HCT116 (cell line): Measurements from ENCODE around the gene RBM44.

Experiments used
- CTCF ChIP-seq, 3 experiments: fragments of 200-600 bp in 1 of 3; sonication (generic) in 1 of 3; IDR thresholded peaks in 2 of 3; conservative IDR thresholded peaks in 1 of 3; 2 replicates each; pipeline ENCODE4 v1.5.1; 2012 to 2017; ENCODE audit warnings: low read depth in 2 of 3, low read length in 2 of 3, antibody characterized with exemption in 1 of 3, borderline replicate concordance in 1 of 3, control low read depth in 1 of 3, mild to moderate bottlenecking in 1 of 3, mixed read lengths in 1 of 3, mixed run types in 1 of 3, moderate library complexity in 1 of 3; ENCODE audit not compliant: insufficient read depth in 1 of 3
- EZH2 ChIP-seq: fragments of 200-600 bp; sonication (generic); IDR thresholded peaks from 2 replicates; pipeline ENCODE4 v1.6.1; 2017; ENCODE audit warnings: antibody characterized with exemption, mixed run types
- FOSL1 ChIP-seq: IDR thresholded peaks from 2 replicates; pipeline ENCODE4 v1.6.1; 2012; ENCODE audit warnings: low read depth
- POLR2A ChIP-seq: IDR thresholded peaks from 2 replicates; pipeline ENCODE4 v1.7.0; 2011; ENCODE audit warnings: borderline replicate concordance; ENCODE audit not compliant: insufficient read depth, insufficient read length; ENCODE audit errors: extremely low read depth
- POLR2AphosphoS5 ChIP-seq: IDR thresholded peaks from 2 replicates; pipeline ENCODE4 v1.6.1; 2011; ENCODE audit warnings: mild to moderate bottlenecking, low read depth, low read length, moderate library complexity
- RAD21 ChIP-seq: IDR thresholded peaks from 2 replicates; pipeline ENCODE4 v1.6.1; 2012; ENCODE audit warnings: low read depth, mild to moderate bottlenecking
- YY1 ChIP-seq: IDR thresholded peaks from 2 replicates; pipeline ENCODE4 v1.6.1; 2011; ENCODE audit warnings: low read length, low read depth, moderate library complexity, mild to moderate bottlenecking; ENCODE audit not compliant: insufficient replicate concordance; ENCODE audit errors: extremely low read depth
- ZNF274 ChIP-seq: fragments of 200-500 bp; sonication (Bioruptor generic); IDR thresholded peaks from 2 replicates; pipeline ENCODE4 v1.6.1; 2014; ENCODE audit warnings: mild to moderate bottlenecking, low read depth, low read length, inconsistent platforms

DNA sequence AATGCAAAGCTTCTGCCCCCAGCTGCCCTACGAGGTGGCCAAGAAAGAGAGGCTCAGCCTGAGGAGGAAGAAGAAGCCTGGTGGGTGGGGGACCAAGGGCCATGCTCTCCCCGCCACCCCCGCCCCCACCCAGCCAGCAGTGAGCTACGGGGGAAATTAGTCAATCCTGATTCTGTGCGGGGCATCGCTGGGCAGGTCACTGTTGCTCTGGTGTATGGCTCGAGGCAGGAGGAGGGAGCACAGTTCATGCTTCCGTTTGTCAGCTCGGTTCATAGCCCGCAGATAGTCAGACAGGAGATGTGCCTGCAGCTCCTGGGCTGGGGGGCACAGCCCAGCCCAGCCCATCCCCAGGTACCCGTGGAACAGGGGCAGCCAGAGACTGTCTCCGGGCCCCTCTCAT, 78.0 kb downstream of the RBM44 start:
- TF ChIP-seq EZH2 (no peak), CTCF (IDR thresholded peaks at IDR 0.05 in 2 of 3, conservative IDR thresholded peaks at IDR 0.05 in 1 of 3; ENCODE audit: borderline replicate concordance in 1 of 3, insufficient read depth in 1 of 3, low read depth in 2 of 3, low read length in 2 of 3) (no peak), POLR2A (no peak), POLR2AphosphoS5 (no peak), RAD21 (no peak), ZNF274 (no peak), YY1 (no peak), FOSL1 (no peak)
